GM12874 (cell line): Measurements from ENCODE around the gene GPBAR1.

Experiments used
- CTCF ChIP-seq: IDR thresholded peaks from 2 replicates; pipeline ENCODE4 v1.5.1; 2011; ENCODE audit warnings: low read depth, mild to moderate bottlenecking, control low read depth, low read length, moderate library complexity; ENCODE audit not compliant: insufficient read depth

The GPBAR1 gene

GRCh38 chr2:218284106-218284811, 23.4 kb downstream of the GPBAR1 start:
- no peak for TF ChIP-seq CTCF

DNA sequence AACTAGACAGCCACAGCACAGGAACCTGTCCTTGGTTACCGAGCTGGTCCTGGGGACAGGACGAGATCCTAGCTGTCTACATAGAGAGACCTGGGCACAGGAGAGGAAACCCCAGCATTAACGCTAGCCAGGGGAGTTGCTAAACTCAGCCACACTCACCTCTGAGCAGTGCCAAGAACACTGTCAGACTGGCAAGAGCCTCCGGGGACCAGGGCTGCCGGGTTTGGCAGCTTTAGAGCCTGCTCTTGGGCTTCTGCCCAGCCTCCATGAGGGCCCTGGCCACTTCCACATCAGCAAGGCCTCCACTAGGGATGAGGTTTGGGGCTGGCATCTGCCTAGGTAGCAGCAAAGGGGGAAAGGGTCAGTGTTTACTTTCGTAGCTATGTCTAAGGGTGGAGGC, 24.8 kb downstream of the GPBAR1 start:
- TF ChIP-seq CTCF: no peak

- TF ChIP-seq CTCF: no peak
Measured at GRCh38 chr2:218286570-218287459, 26.0 kb downstream of the GPBAR1 start.

GRCh38 chr2:218289639-218290315, 29.0 kb downstream of the GPBAR1 start:
- TF ChIP-seq CTCF: no peak

GRCh38 chr2:218290316-218291261, 29.8 kb downstream of the GPBAR1 start:
- TF ChIP-seq CTCF: no peak

GRCh38 chr2:218291318-218292047, 30.7 kb downstream of the GPBAR1 start:
- no peak for TF ChIP-seq CTCF
